ENCODE measurements around the gene HSF2BP.

- TF ChIP-seq, protein P1, sequence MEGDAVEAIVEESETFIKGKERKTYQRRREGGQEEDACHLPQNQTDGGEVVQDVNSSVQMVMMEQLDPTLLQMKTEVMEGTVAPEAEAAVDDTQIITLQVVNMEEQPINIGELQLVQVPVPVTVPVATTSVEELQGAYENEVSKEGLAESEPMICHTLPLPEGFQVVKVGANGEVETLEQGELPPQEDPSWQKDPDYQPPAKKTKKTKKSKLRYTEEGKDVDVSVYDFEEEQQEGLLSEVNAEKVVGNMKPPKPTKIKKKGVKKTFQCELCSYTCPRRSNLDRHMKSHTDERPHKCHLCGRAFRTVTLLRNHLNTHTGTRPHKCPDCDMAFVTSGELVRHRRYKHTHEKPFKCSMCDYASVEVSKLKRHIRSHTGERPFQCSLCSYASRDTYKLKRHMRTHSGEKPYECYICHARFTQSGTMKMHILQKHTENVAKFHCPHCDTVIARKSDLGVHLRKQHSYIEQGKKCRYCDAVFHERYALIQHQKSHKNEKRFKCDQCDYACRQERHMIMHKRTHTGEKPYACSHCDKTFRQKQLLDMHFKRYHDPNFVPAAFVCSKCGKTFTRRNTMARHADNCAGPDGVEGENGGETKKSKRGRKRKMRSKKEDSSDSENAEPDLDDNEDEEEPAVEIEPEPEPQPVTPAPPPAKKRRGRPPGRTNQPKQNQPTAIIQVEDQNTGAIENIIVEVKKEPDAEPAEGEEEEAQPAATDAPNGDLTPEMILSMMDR (IDR thresholded peaks at IDR 0.05), result no peak
- TF ChIP-seq POLR2AphosphoS5 (IDR thresholded peaks at IDR 0.05) (no peak), POLR2A (IDR thresholded peaks at IDR 0.05) (no peak), EP300 (IDR thresholded peaks at IDR 0.05) (no peak)
Measured at GRCh38 chr21:43654806-43655489, 4.3 kb downstream of the HSF2BP start.

Data from upper lobe of left lung (tissue), 4 donors.